HFF-Myc (cell line): ENCODE measurements around the gene PGPEP1.
A peak's percentile ranks its signal among the peaks of the same experiment; 100 is the strongest.
"Not testable (repeated sequence)": the region's sequence is repeated elsewhere in the genome, so short reads cannot be mapped to it uniquely, and the experiment has no call there.

Experiments
- DNase-seq: peaks from one replicate; pipeline ENCODE4 v3.0.0-alpha.2; 2011; ENCODE audit warnings: low read depth; ENCODE audit errors: extremely low read depth
- H3K4me3 ChIP-seq: replicated peaks from 2 replicates; pipeline ENCODE4 v1.5.1; 2011; ENCODE audit warnings: low read depth, mild to moderate bottlenecking, control low read depth, low read length
- TF ChIP-seq, protein P1 (sequence below): IDR thresholded peaks from 2 replicates; pipeline ENCODE4 v1.5.1; 2012; ENCODE audit warnings: mild to moderate bottlenecking, low read depth, low read length, control low read depth; ENCODE audit errors: missing control alignments

PGPEP1 gene

DNA sequence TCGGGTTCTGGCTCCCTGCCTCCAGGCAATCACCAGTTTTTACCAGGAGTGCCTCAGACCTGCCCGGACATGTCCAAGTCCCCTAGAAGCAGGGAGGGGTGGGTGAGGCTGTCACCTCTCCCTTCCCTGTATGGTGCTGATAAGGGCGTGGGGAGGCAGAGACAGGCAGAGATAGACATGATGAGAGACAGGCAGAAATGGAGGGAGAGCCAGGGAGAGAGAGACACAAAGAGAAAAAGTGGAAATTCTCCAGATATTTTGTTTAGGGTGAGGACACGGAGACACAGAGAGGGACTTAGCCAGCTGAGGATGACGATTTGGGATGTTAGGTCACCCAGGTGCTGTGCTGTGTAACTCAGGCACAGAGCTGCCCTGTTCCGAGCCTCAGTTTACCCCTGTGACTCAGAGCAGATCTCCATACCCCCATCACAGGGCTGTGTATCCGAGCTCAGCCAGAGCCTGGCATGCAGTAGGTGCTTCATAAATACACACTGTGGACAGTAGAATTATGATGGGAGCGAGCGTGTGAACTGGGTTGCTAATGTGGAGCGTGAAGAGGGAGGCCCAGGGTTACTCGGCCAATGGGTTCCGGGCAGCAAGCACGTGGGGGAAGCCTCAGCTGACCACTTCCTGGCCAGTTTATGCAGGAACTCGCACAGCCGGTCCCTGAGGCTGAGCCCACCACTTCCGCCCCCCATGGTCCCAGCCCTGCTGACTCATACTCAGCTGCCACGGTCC, 33.7 kb downstream of the PGPEP1 start:
- peak; percentile 96 for DNase-seq
- TF ChIP-seq, protein P1, sequence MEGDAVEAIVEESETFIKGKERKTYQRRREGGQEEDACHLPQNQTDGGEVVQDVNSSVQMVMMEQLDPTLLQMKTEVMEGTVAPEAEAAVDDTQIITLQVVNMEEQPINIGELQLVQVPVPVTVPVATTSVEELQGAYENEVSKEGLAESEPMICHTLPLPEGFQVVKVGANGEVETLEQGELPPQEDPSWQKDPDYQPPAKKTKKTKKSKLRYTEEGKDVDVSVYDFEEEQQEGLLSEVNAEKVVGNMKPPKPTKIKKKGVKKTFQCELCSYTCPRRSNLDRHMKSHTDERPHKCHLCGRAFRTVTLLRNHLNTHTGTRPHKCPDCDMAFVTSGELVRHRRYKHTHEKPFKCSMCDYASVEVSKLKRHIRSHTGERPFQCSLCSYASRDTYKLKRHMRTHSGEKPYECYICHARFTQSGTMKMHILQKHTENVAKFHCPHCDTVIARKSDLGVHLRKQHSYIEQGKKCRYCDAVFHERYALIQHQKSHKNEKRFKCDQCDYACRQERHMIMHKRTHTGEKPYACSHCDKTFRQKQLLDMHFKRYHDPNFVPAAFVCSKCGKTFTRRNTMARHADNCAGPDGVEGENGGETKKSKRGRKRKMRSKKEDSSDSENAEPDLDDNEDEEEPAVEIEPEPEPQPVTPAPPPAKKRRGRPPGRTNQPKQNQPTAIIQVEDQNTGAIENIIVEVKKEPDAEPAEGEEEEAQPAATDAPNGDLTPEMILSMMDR: no peak
- no peak overlapping the region for H3K4me3 ChIP-seq

DNA sequence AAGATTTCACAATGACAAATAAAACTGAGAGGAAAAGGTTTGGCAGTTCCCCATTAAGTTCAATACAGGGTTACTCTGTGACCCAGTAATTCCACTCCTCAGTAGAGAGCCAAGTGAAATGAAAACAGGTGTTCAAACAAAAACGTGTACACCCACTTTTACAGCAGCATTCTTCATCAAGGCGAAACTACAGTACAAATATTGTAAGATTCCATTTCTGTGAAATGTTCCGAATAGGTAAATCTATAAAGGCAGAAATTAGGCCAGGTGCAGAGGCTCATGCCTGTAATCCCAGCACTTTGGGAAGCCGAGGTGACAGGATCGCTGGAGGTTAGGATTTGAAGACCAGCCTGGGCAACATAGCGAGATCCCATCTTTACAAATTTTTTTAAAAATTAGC, 36.6 kb downstream of the PGPEP1 start:
- TF ChIP-seq, protein P1: no peak
- DNase-seq: no peak
- H3K4me3 ChIP-seq: no peak overlapping the region

DNA sequence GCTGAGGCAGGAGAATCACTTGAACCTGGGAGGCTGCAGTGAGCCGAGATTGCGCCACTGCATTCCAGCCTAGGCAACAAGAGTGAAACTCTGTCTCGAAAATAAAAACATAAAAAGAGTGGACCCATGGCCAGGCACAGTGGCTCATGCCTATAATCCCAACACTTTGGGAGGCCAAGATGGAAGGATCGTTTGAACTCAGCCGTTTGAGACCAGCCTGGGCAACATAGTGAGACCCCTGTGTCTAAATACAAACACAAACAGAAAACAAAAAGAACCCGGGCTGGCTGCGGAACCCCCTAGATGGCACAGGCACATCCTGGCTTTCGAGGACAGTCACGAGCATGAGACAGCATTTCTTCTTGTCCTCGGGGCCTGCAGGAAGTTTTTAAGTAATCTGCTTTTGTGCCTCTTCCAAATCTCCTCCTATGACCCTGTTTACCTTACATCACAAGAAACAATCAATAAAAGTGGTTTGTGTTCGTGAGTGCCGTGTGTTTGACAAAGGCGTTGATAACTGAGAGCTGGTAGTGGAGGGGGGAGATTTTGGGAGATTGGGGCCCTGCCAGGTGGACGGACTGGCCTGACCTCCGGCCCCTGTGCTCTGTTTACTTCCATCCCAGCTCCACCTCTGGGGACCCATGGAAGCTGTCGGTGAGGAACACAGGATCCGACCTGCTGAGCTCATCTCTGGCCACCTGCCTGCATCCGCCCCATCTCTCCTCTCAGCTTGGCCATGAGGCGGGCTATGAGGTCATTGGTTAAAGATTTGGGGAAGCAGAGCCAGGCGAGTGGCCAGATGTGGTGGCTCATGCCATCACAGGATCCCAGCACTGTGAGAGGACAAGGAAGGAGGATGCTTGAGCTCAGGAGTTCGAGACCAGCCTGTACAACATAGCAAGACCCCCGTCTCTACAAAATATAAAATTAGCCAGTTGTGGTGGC, 39.7 kb downstream of the PGPEP1 start:
- H3K4me3 ChIP-seq: no peak overlapping the region
- TF ChIP-seq, protein P1: no peak
- DNase-seq: peak; percentile 81

DNA sequence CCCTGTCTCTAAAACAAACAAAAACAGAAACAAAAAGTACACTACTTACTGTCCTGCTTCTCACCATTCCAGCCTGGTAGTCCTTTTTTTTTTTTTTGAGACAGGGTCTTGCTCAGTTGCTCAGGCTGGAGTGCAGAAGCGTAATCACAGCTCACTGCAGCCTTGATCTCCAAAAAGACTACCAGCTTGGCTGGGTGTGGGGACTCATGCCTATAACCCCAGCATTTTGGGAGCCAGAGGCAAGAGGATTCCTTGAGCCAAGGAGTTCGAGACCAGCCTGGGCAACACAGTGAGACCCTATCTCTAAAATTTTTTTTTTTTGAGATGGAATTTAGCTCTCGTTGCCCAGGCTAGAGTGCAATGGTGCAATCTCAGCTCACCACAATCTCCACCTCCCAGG, 40.4 kb downstream of the PGPEP1 start:
- DNase-seq: no peak
- TF ChIP-seq, protein P1: no peak
- no peak overlapping the region for H3K4me3 ChIP-seq

DNA sequence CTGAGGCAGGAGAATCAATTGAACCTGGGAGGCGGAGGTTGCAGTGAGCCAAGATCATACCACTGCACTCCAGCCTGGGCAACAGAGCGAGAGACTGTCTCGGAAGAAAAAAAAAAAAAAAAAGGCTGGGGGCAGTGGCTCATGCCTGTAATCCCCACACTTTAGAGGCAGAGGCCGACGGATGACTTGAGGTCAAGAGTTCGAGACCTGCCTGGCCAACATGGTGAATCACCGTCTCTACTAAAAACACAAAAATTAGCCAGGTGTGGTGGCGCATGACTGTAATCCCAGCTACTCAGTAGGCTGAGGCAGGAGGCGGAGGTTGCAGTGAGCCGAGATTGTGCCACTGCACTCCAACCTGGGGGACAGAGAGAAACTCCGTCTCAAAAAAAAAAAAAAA, 43.2 kb downstream of the PGPEP1 start:
- not testable (repeated sequence) for DNase-seq

DNA sequence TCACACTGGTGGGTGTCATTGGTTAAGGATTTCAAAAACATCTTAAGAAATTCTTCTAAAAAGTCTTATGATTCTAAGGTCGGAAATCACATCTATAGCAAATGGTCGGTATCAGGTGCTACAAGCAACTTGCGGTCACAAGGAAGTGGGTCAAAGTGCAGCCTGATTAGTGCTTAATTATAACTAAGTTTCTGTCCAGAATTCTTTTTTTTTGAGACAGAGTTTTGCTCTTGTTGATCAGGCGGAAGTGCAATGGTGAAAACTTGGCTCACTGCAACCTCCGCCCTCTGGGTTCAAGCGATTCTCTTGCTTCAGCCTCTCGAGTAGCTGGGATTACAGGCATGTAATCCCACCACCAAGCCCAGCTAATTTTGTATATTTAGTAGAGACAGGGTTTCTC, 44.4 kb downstream of the PGPEP1 start:
- TF ChIP-seq, protein P1: no peak
- H3K4me3 ChIP-seq: no peak overlapping the region
- no peak for DNase-seq

More for the DNA sequence above, 43.2 kb downstream of the PGPEP1 start:
- H3K4me3 ChIP-seq: not testable (repeated sequence)

DNA sequence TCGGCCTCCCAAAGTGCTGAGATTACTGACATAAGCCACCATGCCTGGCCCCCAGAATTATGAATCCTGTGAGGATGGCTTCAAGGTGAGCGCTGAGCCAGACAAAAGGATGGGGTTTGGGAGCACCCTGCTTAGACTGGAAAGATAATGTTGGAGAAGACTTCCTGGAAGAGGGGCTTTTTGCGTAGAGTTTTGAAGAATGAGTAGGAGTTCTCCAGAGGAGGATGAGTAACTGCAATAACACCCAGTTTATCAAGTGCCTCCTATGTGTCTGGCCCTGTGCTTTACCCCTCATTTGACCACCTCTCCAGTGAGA, 44.9 kb downstream of the PGPEP1 start:
- DNase-seq: no peak

More for the DNA sequence above, 44.9 kb downstream of the PGPEP1 start:
- no peak overlapping the region for H3K4me3 ChIP-seq
- TF ChIP-seq, protein P1: no peak
